NB4 (cell line): Measurements from ENCODE around the gene MRPL22.

ENCODE experiments used
- DNase-seq: peaks from one replicate; pipeline ENCODE4 v3.0.0; 2010; ENCODE audit warnings: low read depth
- H3K4me3 ChIP-seq: one replicate; pipeline ENCODE4 v1.5.1; 2011; ENCODE audit warnings: mild to moderate bottlenecking, low read depth, low read length, moderate library complexity
- CTCF ChIP-seq: IDR thresholded peaks from one replicate; pipeline ENCODE4 v1.5.1; 2012; ENCODE audit warnings: low read depth, low read length
- MAX ChIP-seq: IDR thresholded peaks from 2 replicates; pipeline ENCODE4 v1.6.1; 2011; ENCODE audit warnings: low read depth, low read length
- MYC ChIP-seq: IDR thresholded peaks from 2 replicates; pipeline ENCODE4 v1.6.1; 2011; ENCODE audit warnings: low read depth, low read length
- POLR2A ChIP-seq: IDR thresholded peaks from 2 replicates; pipeline ENCODE4 v1.6.1; 2011; ENCODE audit warnings: mild to moderate bottlenecking; ENCODE audit not compliant: insufficient read length; ENCODE audit errors: extremely low read depth

The MRPL22 gene

GRCh38 chr5:154947778-154948177, 6.9 kb downstream of the MRPL22 start:
- DNase-seq: no peak
- TF ChIP-seq CTCF (no peak), MAX (no peak), POLR2A (no peak), MYC (no peak)
- no peak overlapping the region for H3K4me3 ChIP-seq

- no peak for TF ChIP-seq CTCF
- TF ChIP-seq POLR2A: no peak
- TF ChIP-seq MYC: no peak
- TF ChIP-seq MAX: no peak
- H3K4me3 ChIP-seq: no peak overlapping the region
These were observed 7.4 kb downstream of the MRPL22 start for GRCh38 chr5:154948313-154948712.

GRCh38 chr5:154949781-154950180, 8.9 kb downstream of the MRPL22 start:
- no peak for TF ChIP-seq MYC
- no peak for TF ChIP-seq POLR2A
- no peak for TF ChIP-seq CTCF
- TF ChIP-seq MAX: no peak
- peak; percentile 15 for DNase-seq
- no peak overlapping the region for H3K4me3 ChIP-seq

More at GRCh38 chr5:154948313-154948712, 7.4 kb downstream of the MRPL22 start:
- DNase-seq: no peak

- H3K4me3 ChIP-seq: no peak overlapping the region
- no peak for DNase-seq
- no peak for TF ChIP-seq MYC
- TF ChIP-seq POLR2A: no peak
- no peak for TF ChIP-seq MAX
- no peak for TF ChIP-seq CTCF
These were observed 15.8 kb downstream of the MRPL22 start for GRCh38 chr5:154956712-154957111.

- no peak overlapping the region for H3K4me3 ChIP-seq
- TF ChIP-seq POLR2A: no peak
- TF ChIP-seq MYC: no peak
- TF ChIP-seq CTCF: no peak
- TF ChIP-seq MAX: no peak
- peak; percentile 46 for DNase-seq
These were observed 21.6 kb downstream of the MRPL22 start for GRCh38 chr5:154962494-154962893.
